SK-N-SH (cell line): ENCODE results near the gene USF3. TPM values are rescaled to one million over a fixed set of nuclear protein-coding genes. Genes with fewer than 3 reads are reported as not detected.

Experiments
- CTCF ChIA-PET: fragments of 300-600, 350-600 bp; formaldehyde crosslinking; extraction: SDS; loops from one replicate; lab custom pipeline; 2021; lab: Yijun Ruan, JAX
- POLR2A ChIA-PET: fragments of 350-600 bp; sonication (Branson Sonifier 250); formaldehyde crosslinking; extraction: SDS; loops from one replicate; lab custom pipeline; 2020; ENCODE audit warnings: antibody characterized with exemption, inconsistent platforms; lab: Yijun Ruan, JAX
- DNase-seq: peaks from one replicate; pipeline ENCODE4 v3.0.0; 2012
- H2AFZ ChIP-seq: fragments of 200-600 bp; sonication (generic); 2 replicates; pipeline ENCODE4 v1.8.1; 2016; ENCODE audit warnings: antibody characterized with exemption, mild to moderate bottlenecking, low read depth
- H3F3A ChIP-seq: fragments of 200-600 bp; sonication (generic); replicated peaks from 2 replicates; pipeline ENCODE3; 2016; ENCODE audit warnings: antibody characterized with exemption, mild to moderate bottlenecking; ENCODE audit not compliant: insufficient read depth
- H3K27ac ChIP-seq, 2 experiments: fragments of 200-500 bp in 1 of 2; fragments of 200-600 bp in 1 of 2; sonication (Bioruptor generic) in 1 of 2; sonication (generic), shearing (Covaris generic) in 1 of 2; 2 replicates each; pipeline versions ENCODE4 v1.5.1 to v1.6.1; 2014 to 2016; ENCODE audit warnings: low read depth in 2 of 2, inconsistent platforms in 1 of 2, low read length in 1 of 2, mild to moderate bottlenecking in 1 of 2, mixed read lengths in 1 of 2
- H3K27me3 ChIP-seq: fragments of 200-600 bp; sonication (generic), shearing (Covaris generic); 2 replicates; pipeline ENCODE4 v1.6.1; 2016; ENCODE audit warnings: mixed run types; ENCODE audit not compliant: insufficient read depth
- H3K36me3 ChIP-seq, 2 experiments: fragments of 200-500 bp in 1 of 2; fragments of 200-600 bp in 1 of 2; sonication (Bioruptor generic) in 1 of 2; sonication (generic) in 1 of 2; replicated peaks in 1 of 2; 2 replicates each; pipeline versions ENCODE3 to v1.5.1; 2014 to 2016; ENCODE audit warnings: low read length in 1 of 2, mild to moderate bottlenecking in 1 of 2; ENCODE audit not compliant: insufficient read depth in 2 of 2, control insufficient read depth in 1 of 2
- H3K4me1 ChIP-seq, 2 experiments: fragments of 200-500 bp in 1 of 2; fragments of 200-600 bp in 1 of 2; sonication (Bioruptor generic) in 1 of 2; sonication (generic), shearing (Covaris generic) in 1 of 2; 2 replicates each; pipeline versions ENCODE4 v1.5.1 to v1.6.1; 2014 to 2016; ENCODE audit warnings: low read depth in 1 of 2, low read length in 1 of 2, mixed run types in 1 of 2; ENCODE audit not compliant: insufficient read depth in 2 of 2, control insufficient read depth in 1 of 2
- H3K4me2 ChIP-seq: fragments of 200-600 bp; sonication (generic), shearing (Covaris generic); 2 replicates; pipeline ENCODE4 v1.6.1; 2017; ENCODE audit warnings: mixed run types
- H3K4me3 ChIP-seq, 2 experiments: fragments of 200-500 bp in 1 of 2; fragments of 200-600 bp in 1 of 2; sonication (Bioruptor generic) in 1 of 2; sonication (generic), shearing (Covaris generic) in 1 of 2; 2 replicates each; pipeline versions ENCODE4 v1.5.1 to v1.8.1; 2014 to 2016; ENCODE audit warnings: low read depth in 2 of 2, inconsistent platforms in 1 of 2, low read length in 1 of 2, mild to moderate bottlenecking in 1 of 2, mixed read lengths in 1 of 2, moderate library complexity in 1 of 2
- H3K79me2 ChIP-seq: fragments of 200-600 bp; sonication (generic); 2 replicates; pipeline ENCODE4 v1.8.1; 2017; ENCODE audit warnings: mild to moderate bottlenecking; ENCODE audit not compliant: insufficient read depth
- H3K9ac ChIP-seq: fragments of 200-600 bp; sonication (generic); 2 replicates; pipeline ENCODE4 v1.6.1; 2017; ENCODE audit warnings: mixed run types
- H3K9me2 ChIP-seq: fragments of 200-600 bp; sonication (generic); 2 replicates; pipeline ENCODE4 v1.6.1; 2017; ENCODE audit warnings: mixed run types
- H3K9me3 ChIP-seq: fragments of 200-600 bp; sonication (generic); 2 replicates; pipeline ENCODE4 v1.6.1; 2017; ENCODE audit warnings: mixed run types, mild to moderate bottlenecking, moderate library complexity
- H4K20me1 ChIP-seq: fragments of 200-600 bp; sonication (generic); 2 replicates; pipeline ENCODE4 v1.6.1; 2017; ENCODE audit warnings: mild to moderate bottlenecking, mixed run types; ENCODE audit not compliant: insufficient read depth
- EZH2phosphoT487 ChIP-seq: fragments of 200-600 bp; sonication (generic); IDR thresholded peaks from 2 replicates; pipeline ENCODE4 v1.6.1; 2017; ENCODE audit warnings: low read depth, mixed run types, mild to moderate bottlenecking, antibody characterized with exemption, moderate library complexity, borderline replicate concordance
- FOSL2 ChIP-seq: IDR thresholded peaks from 2 replicates; pipeline ENCODE4 v1.4.0; 2012; ENCODE audit warnings: low read depth, mild to moderate bottlenecking, moderate library complexity, borderline replicate concordance
- FOXM1 ChIP-seq: IDR thresholded peaks from 2 replicates; pipeline ENCODE4 v1.4.0; 2012; ENCODE audit warnings: low read depth, mild to moderate bottlenecking
- RCOR1 ChIP-seq: fragments of 150-350 bp; IDR thresholded peaks from 2 replicates; pipeline ENCODE4 v1.6.1; 2017; ENCODE audit warnings: antibody characterized with exemption, low read length
- REST ChIP-seq: IDR thresholded peaks from 2 replicates; pipeline ENCODE4 v1.6.1; 2012; ENCODE audit warnings: mild to moderate bottlenecking, low read depth, low read length, moderate library complexity
- RXRA ChIP-seq: IDR thresholded peaks from 2 replicates; pipeline ENCODE4 v1.4.0; 2012; ENCODE audit warnings: low read depth, mild to moderate bottlenecking, borderline replicate concordance
- TCF12 ChIP-seq: IDR thresholded peaks from 2 replicates; pipeline ENCODE4 v1.4.0; 2012
- USF1 ChIP-seq: IDR thresholded peaks from 2 replicates; pipeline ENCODE4 v1.4.0; 2012; ENCODE audit warnings: low read depth, borderline replicate concordance
- WGBS: methylation state at CpG from one replicate; pipeline ENCODE4 v1.1.6; 2017; ENCODE audit warnings: low lambda C conversion rate; 5-methylcytosine and 5-hydroxymethylcytosine counted together
- polyA plus RNA-seq, 3 experiments: library from polyadenylated mRNA; depleted of rRNA; stranded (reverse); fragments of >200 nt; gene quantifications; 2 replicates each; pipeline ENCODE4 v1.2.3, GENCODE V29; 2012
- TF ChIP-seq, protein P1 (sequence below): fragments of 150-350 bp; IDR thresholded peaks from 2 replicates; pipeline ENCODE4 v1.6.1; 2017; ENCODE audit warnings: antibody characterized with exemption, low read length, low read depth, borderline replicate concordance

USF3 gene
- polyA plus RNA-seq, 1 of the 3 experiments (the other 2 are of a cell fraction) = 3.1 TPM

DNA sequence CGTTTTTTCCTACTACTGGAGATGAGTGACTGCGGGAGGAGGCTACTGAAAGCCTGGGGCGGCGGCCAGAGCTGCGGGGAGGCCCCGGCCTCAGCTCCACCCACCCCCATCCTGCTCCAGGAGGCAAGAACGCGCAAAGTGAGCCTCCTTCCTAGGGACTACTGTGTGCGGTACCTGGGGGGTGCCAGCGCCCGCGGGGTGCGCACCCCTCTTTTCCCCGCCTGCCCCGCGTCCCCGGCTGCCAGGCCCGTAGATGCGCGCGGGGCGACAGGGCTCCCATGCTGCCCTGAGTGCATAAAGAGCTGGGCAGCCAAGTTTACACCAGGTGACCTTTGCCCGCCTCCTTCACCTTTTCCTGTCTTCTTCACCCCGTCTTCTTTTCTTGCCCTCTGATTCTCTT is 2.5 kb upstream of the USF3 start:
- ChIA-PET CTCF (interaction anchor here (0.6 to 1.3 kb wide), 3 partner anchors 12 to 46 kb away, joined by 3 to 4 read pairs (median 3); no protein-coding TSS in a partner anchor), POLR2A (no interaction called here)
- H3K27ac ChIP-seq = no peak overlapping the region
- no peaks in the 10 kb centered on the region for H3F3A ChIP-seq
- H3K79me2 ChIP-seq = peaks cover 25% of the 10 kb centered on the region
- no peaks in the 10 kb centered on the region; a peak in 2 of 4 replicates for H3K4me1 ChIP-seq
- no peak overlapping the region for H3K4me2 ChIP-seq
- no peaks in the 10 kb centered on the region for H3K36me3 ChIP-seq
- no peaks in the 10 kb centered on the region for H3K27me3 ChIP-seq
- no peak overlapping the region for H2AFZ ChIP-seq
- H3K9me2 ChIP-seq = no peaks in the 10 kb centered on the region
- DNase-seq = peak; percentile 14
- no peak overlapping the region for H3K9ac ChIP-seq
- 84% methylated on average over 17 of the region's 24 CpGs for WGBS
- no peaks in the 10 kb centered on the region for H3K9me3 ChIP-seq
- no peaks in the 10 kb centered on the region for H4K20me1 ChIP-seq
- H3K4me3 ChIP-seq = no peak overlapping the region
- no peak for TF ChIP-seq TCF12
- no peak for TF ChIP-seq REST
- TF ChIP-seq FOSL2 = no peak

GRCh38 chr3:113698213-113698742 is 1.8 kb upstream of the USF3 start:
- Histone ChIP-seq H3K27me3 (no peaks in the 10 kb centered on the region), H3K9me2 (no peaks in the 10 kb centered on the region), H3F3A (no peaks in the 10 kb centered on the region), H3K4me3 (no peak overlapping the region; a peak in 1 of 4 replicates), H4K20me1 (no peaks in the 10 kb centered on the region), H3K4me1 (no peaks in the 10 kb centered on the region; a peak in 2 of 4 replicates), H3K4me2 (peak overlapping the region; percentile 87), H3K9me3 (no peaks in the 10 kb centered on the region), H2AFZ (no peak overlapping the region; the same call in 1 of the 2 replicates), H3K36me3 (no peaks in the 10 kb centered on the region), H3K27ac (no peak overlapping the region), H3K79me2 (peaks cover 32% of the 10 kb centered on the region), H3K9ac (no peak overlapping the region)
- 64% methylated on average over 6 of the region's 6 CpGs for WGBS
- CTCF ChIA-PET = interaction anchor here (0.6 to 1.3 kb wide), 3 partner anchors 34 to 47 kb away, joined by 3 to 4 read pairs (median 3); no protein-coding TSS in a partner anchor
- TF ChIP-seq, protein P1, sequence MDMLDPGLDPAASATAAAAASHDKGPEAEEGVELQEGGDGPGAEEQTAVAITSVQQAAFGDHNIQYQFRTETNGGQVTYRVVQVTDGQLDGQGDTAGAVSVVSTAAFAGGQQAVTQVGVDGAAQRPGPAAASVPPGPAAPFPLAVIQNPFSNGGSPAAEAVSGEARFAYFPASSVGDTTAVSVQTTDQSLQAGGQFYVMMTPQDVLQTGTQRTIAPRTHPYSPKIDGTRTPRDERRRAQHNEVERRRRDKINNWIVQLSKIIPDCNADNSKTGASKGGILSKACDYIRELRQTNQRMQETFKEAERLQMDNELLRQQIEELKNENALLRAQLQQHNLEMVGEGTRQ = no peak
- no peak for TF ChIP-seq FOXM1
- no peak for TF ChIP-seq RCOR1
- no peak for TF ChIP-seq EZH2phosphoT487
- no peak for TF ChIP-seq USF1
- no peak for TF ChIP-seq RXRA
- DNase-seq = no peak
- POLR2A ChIA-PET = no interaction called here
